Measurements from ENCODE around the gene TPP1.

GRCh38 chr11:6584528-6584927 lies 34.7 kb downstream of the TPP1 start:
- no peak for TF ChIP-seq POLR2AphosphoS5 (IDR thresholded peaks at IDR 0.05; ENCODE audit: low read depth, low read length)
- no peak for TF ChIP-seq POLR2A (IDR thresholded peaks at IDR 0.05; ENCODE audit: low read depth, low read length)

Data from GM12892 (cell line).